Neuronal stem cell (in vitro differentiated cells): ENCODE measurements around the gene BRIP1. TPM values are rescaled to one million over a fixed set of nuclear protein-coding genes. Genes with fewer than 3 reads are reported as not detected.

Experiments used
- DNase-seq: peaks from one replicate; pipeline ENCODE4 v3.0.0-alpha.2; 2013; ENCODE audit warnings: low spot score
- H2AFZ ChIP-seq: one replicate; pipeline ENCODE4 v1.6.1; 2013; ENCODE audit warnings: mild to moderate bottlenecking, low read length, inconsistent platforms
- H2AK5ac ChIP-seq: 2 replicates; pipeline ENCODE4 v1.6.1; 2013; ENCODE audit warnings: low read depth, mild to moderate bottlenecking, inconsistent platforms, low read length, moderate library complexity, mixed read lengths
- H2BK120ac ChIP-seq: 2 replicates; pipeline ENCODE4 v1.6.1; 2013; ENCODE audit warnings: low read depth, mild to moderate bottlenecking, inconsistent platforms, low read length, moderate library complexity, mixed read lengths
- H2BK12ac ChIP-seq: one replicate; pipeline ENCODE4 v1.6.1; 2013; ENCODE audit warnings: low read length, inconsistent platforms
- H2BK15ac ChIP-seq: 2 replicates; pipeline ENCODE4 v1.6.1; 2013; ENCODE audit warnings: mild to moderate bottlenecking, low read length, inconsistent platforms, mixed read lengths
- H2BK5ac ChIP-seq: one replicate; pipeline ENCODE4 v1.6.1; 2013; ENCODE audit warnings: inconsistent platforms, mild to moderate bottlenecking, low read length, moderate library complexity
- H3K14ac ChIP-seq: one replicate; pipeline ENCODE4 v1.6.1; 2013; ENCODE audit warnings: low read length, inconsistent platforms
- H3K18ac ChIP-seq: 2 replicates; pipeline ENCODE4 v1.6.1; 2013; ENCODE audit warnings: low read length, inconsistent platforms
- H3K23ac ChIP-seq: 2 replicates; pipeline ENCODE4 v1.6.1; 2013; ENCODE audit warnings: low read depth, mild to moderate bottlenecking, mixed read lengths, low read length, inconsistent platforms; ENCODE audit not compliant: poor library complexity
- H3K27ac ChIP-seq: replicated peaks from 3 replicates; pipeline ENCODE4 v1.5.1; 2013; ENCODE audit warnings: low read length, inconsistent platforms
- H3K27me3 ChIP-seq, 3 experiments: 2 replicates each; pipeline ENCODE4 v1.6.1; 2013; ENCODE audit warnings: low read length in 3 of 3, mild to moderate bottlenecking in 2 of 3, inconsistent platforms in 1 of 3, low read depth in 1 of 3, mixed read lengths in 1 of 3, moderate library complexity in 1 of 3; ENCODE audit not compliant: control insufficient read depth in 3 of 3, insufficient read depth in 3 of 3
- H3K36me3 ChIP-seq, 2 donors: replicated peaks in 1 of 2; 2 replicates each; pipeline ENCODE4 v1.6.1; 2013; ENCODE audit warnings: low read length in 2 of 2; ENCODE audit not compliant: control insufficient read depth in 2 of 2, insufficient read depth in 2 of 2
- H3K4ac ChIP-seq: 2 replicates; pipeline ENCODE4 v1.6.1; 2013; ENCODE audit warnings: inconsistent platforms, mild to moderate bottlenecking, low read length, moderate library complexity
- H3K4me1 ChIP-seq, 2 donors: 1 replicate in 1 of 2; 2 replicates in 1 of 2; pipeline ENCODE4 v1.6.1; 2013; ENCODE audit warnings: low read length in 2 of 2, low read depth in 1 of 2; ENCODE audit not compliant: control insufficient read depth in 2 of 2, insufficient read depth in 1 of 2
- H3K4me2 ChIP-seq: one replicate; pipeline ENCODE4 v1.6.1; 2013; ENCODE audit warnings: mild to moderate bottlenecking, low read length, inconsistent platforms; ENCODE audit not compliant: insufficient read depth, poor library complexity, severe bottlenecking
- H3K4me3 ChIP-seq, 2 donors: 2 replicates each; pipeline ENCODE4 v1.5.1; 2013; ENCODE audit warnings: low read length in 2 of 2, mild to moderate bottlenecking in 2 of 2, inconsistent platforms in 1 of 2, moderate library complexity in 1 of 2
- H3K79me1 ChIP-seq: one replicate; pipeline ENCODE4 v1.6.1; 2013; ENCODE audit warnings: low read depth, mild to moderate bottlenecking, inconsistent platforms, low read length, moderate library complexity
- H3K9ac ChIP-seq: one replicate; pipeline ENCODE4 v1.6.1; 2013; ENCODE audit warnings: mild to moderate bottlenecking, low read depth, low read length, inconsistent platforms; ENCODE audit not compliant: poor library complexity
- H3K9me3 ChIP-seq, 2 donors: replicated peaks in 1 of 2; 2 replicates each; pipeline versions ENCODE3 to v1.6.1; 2013; ENCODE audit warnings: low read length in 2 of 2, mild to moderate bottlenecking in 2 of 2, inconsistent platforms in 1 of 2, low read depth in 1 of 2, mixed read lengths in 1 of 2, moderate library complexity in 1 of 2; ENCODE audit not compliant: control insufficient read depth in 2 of 2, insufficient read depth in 1 of 2
- H4K8ac ChIP-seq: one replicate; pipeline ENCODE4 v1.6.1; 2013; ENCODE audit warnings: low read depth, mild to moderate bottlenecking, inconsistent platforms, low read length, moderate library complexity
- H4K91ac ChIP-seq: one replicate; pipeline ENCODE4 v1.6.1; 2013; ENCODE audit warnings: low read length, low read depth, mild to moderate bottlenecking, inconsistent platforms; ENCODE audit not compliant: poor library complexity
- WGBS, 2 donors: extraction: QIAGEN DNeasy Blood & Tissue Kit; methylation state at CpG; one replicate each; pipeline ENCODE4 v1.1.7; 2013; ENCODE audit warnings: missing lambda C conversion rate in 2 of 2, mixed read lengths in 1 of 2; ENCODE audit not compliant: insufficient read length in 2 of 2, insufficient replicate concordance in 1 of 2; ENCODE audit errors: extremely low coverage in 2 of 2; 5-methylcytosine and 5-hydroxymethylcytosine counted together
- polyA plus RNA-seq, 2 experiments: library from polyadenylated mRNA; stranded (reverse); fragments of 200-250 nt; gene quantifications; one replicate each; pipeline ENCODE4 v1.2.3, GENCODE V29; 2013

The BRIP1 gene
- 12.4 TPM for polyA plus RNA-seq (2013, experiment 1 of 2)
- polyA plus RNA-seq (2013, experiment 2 of 2): 12.5 TPM

DNA sequence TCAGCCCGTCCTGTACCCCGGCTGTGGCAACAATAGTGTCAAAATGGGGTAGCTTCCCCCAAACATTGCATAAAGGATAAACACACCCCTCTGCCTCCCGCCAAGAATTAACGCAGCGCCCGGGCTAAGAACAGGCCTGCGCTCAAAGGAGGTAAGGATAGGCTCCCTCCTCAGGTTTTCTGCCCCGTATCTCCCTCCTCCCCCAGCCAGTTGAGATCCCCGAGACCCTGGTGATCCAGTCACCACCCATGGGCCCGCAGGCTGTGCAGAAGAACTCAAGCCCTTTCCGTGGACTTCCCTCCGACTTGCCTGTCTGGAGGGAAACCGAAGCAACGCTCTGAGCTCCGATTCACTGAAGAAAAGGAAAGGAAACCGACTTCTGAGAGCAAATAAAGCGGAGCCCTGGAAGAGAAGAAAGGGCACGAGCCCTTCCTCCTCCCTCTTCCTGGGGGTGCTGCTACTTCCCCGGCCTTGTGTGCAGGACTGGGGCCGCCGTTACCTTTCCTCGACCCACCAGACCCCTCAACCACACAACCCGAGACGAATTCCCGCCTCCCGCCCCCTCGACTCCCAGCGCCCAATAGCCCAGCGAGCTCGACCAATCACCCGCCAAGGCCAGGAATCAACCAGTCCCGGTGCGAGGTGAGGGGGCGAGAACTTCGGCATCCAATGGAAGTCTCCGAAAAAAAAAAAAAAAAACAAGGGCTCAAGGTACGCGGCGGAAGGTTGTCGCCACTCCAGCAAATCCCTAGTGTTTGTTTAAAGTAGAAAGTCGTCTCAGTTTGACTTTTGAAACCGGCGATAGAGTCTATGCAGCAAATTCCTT, at the start of gene BRIP1:
Gene BRIP1, minus strand, starts transcription at position 554 of the 826 bp plus-strand sequence. CDS start 1,989 bp downstream, outside the sequence.
- DNase-seq: peak; percentile 92
- H2BK15ac ChIP-seq: no peak within 1 kb of the TSS
- H2AFZ ChIP-seq: peak within 1 kb of the TSS; percentile 85
- peak within 1 kb of the TSS; percentile 1 for H3K9ac ChIP-seq
- H3K27me3 ChIP-seq: no peaks in the 10 kb centered on the region
- no peak within 1 kb of the TSS for H2BK12ac ChIP-seq
- H3K27ac ChIP-seq: peak within 1 kb of the TSS; percentile 81
- H3K9me3 ChIP-seq: no peaks in the 10 kb centered on the region
- no peaks in the 10 kb centered on the region for H3K79me1 ChIP-seq
- no peak within 1 kb of the TSS for H3K14ac ChIP-seq
- H2BK5ac ChIP-seq: no peak within 1 kb of the TSS
- no peak within 1 kb of the TSS for H4K91ac ChIP-seq
- H3K23ac ChIP-seq: peak within 1 kb of the TSS; percentile 70
- peak within 1 kb of the TSS; percentile 63 for H3K4me2 ChIP-seq
- H3K4me1 ChIP-seq: peaks cover 0 to 12% of the 10 kb centered on the region in 2 donors
- H4K8ac ChIP-seq: no peak within 1 kb of the TSS
- WGBS, 2 donors: no CpG with 5 or more reads among the region's 43 CpGs
- no peak within 1 kb of the TSS for H2BK120ac ChIP-seq
- peak within 1 kb of the TSS; percentile 86 to 88 for H3K4me3 ChIP-seq
- H3K18ac ChIP-seq: peak within 1 kb of the TSS; percentile 1
- no peak within 1 kb of the TSS for H3K4ac ChIP-seq
- H2AK5ac ChIP-seq: no peak within 1 kb of the TSS
- H3K36me3 ChIP-seq: peaks cover 0 to 62% of the 10 kb centered on the region in 2 donors

DNA sequence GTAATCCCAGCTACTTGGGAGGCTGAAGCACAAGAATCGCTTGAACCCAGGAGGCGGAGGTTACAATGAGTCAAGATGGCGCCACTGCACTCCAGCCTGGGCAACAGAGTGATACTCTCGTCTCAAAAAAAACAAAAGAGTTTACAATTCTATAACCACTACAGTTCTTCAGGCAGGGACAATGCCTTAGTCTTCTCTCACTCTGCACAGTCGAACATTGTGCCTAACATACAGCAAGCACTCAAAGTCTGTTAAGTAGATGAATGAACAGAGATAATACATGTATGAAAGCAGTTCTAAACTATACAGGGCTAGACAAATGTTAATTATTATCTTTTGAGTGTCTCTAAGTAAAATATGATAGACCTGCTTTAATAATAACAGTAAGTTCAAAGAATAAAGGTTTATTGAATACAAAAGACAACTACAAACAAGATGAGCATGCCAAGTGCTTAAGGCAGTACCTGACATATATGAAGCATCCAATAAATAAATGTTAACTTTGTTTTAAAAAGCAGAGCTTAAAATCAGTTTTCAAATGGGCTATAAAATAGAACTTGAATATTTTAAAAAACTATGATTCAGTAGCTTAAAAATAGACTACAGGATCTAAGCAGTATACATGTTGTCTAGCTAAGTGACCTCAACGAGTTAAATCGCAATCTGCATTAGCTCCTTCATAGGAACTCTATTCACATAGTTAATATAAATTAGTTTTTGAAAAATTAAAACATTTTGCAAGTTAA, 45.1 kb upstream of the BRIP1 start:
- Histone ChIP-seq H3K27ac (no peak overlapping the region), H3K4ac (no peak overlapping the region), H4K8ac (no peak overlapping the region), H3K4me1 (no peaks in the 10 kb centered on the region), H3K79me1 (no peaks in the 10 kb centered on the region), H3K23ac (no peak overlapping the region), H3K27me3 (no peaks in the 10 kb centered on the region), H2BK5ac (no peak overlapping the region), H2BK15ac (no peak overlapping the region), H3K18ac (no peak overlapping the region), H3K4me3 (no peak overlapping the region), H2AK5ac (no peak overlapping the region), H4K91ac (no peak overlapping the region), H2BK12ac (no peak overlapping the region), H3K4me2 (no peak overlapping the region), H3K9ac (no peak overlapping the region), H3K9me3 (no peaks in the 10 kb centered on the region), H3K14ac (no peak overlapping the region), H3K36me3 (peaks cover 11 to 93% of the 10 kb centered on the region in 2 donors), H2BK120ac (no peak overlapping the region), H2AFZ (no peak overlapping the region)
- no peak for DNase-seq
- no CpG with 5 or more reads among the region's 7 CpGs for whole genome bisulfite sequencing, 2 donors

DNA sequence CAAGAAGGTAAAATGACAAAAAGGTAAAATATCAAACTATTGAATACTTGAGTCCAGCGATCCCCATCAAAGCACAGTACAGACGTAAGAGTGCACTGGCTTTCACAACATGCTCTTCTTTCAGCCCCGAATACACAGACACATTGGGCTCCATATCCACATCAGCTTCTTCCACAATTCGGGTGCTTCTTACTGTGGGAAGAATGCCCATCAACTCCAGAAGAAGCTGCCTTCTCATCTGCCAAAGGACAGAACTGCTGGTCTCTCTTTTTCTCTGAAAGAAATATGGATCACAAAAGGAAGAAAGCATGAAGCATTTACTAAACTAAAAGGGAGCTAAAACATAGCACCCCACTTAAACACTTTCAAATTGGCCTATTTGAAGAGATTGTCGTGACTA, 44.0 kb upstream of the BRIP1 start:
- Histone ChIP-seq H3K4me2 (no peak overlapping the region), H2AFZ (no peak overlapping the region), H3K4me3 (no peak overlapping the region), H3K4me1 (no peaks in the 10 kb centered on the region), H2BK15ac (no peak overlapping the region), H4K91ac (no peak overlapping the region), H3K79me1 (no peaks in the 10 kb centered on the region), H2AK5ac (no peak overlapping the region), H3K4ac (no peak overlapping the region), H2BK120ac (no peak overlapping the region), H3K27me3 (no peaks in the 10 kb centered on the region), H3K18ac (no peak overlapping the region), H3K27ac (no peak overlapping the region), H3K9me3 (no peaks in the 10 kb centered on the region), H4K8ac (no peak overlapping the region), H3K23ac (no peak overlapping the region), H3K14ac (no peak overlapping the region), H3K36me3 (peaks cover 11 to 94% of the 10 kb centered on the region in 2 donors), H2BK12ac (no peak overlapping the region), H2BK5ac (no peak overlapping the region), H3K9ac (no peak overlapping the region)
- no peak for DNase-seq
- WGBS, 2 donors: no CpG with 5 or more reads among the region's 5 CpGs
